ENCODE data around the gene RAPGEF2. TPM values are rescaled to one million over a fixed set of nuclear protein-coding genes. Genes with fewer than 3 reads are reported as not detected.

Gene RAPGEF2
- total and polyA plus RNA-seq, 2 of the 8 experiments (the other 6 are each of a cell fraction or from before 2014, with no cell fraction given) = 24.4 to 48.6 TPM

- TF ChIP-seq SAP30 (IDR thresholded peaks at IDR 0.05; ENCODE audit: insufficient read depth, insufficient replicate concordance, low read length) (no peak), MAFK (IDR thresholded peaks at IDR 0.05; ENCODE audit: low read depth, low read length) (no peak), SRF (IDR thresholded peaks at IDR 0.05; ENCODE audit: low read depth, low read length) (no peak), BACH1 (IDR thresholded peaks at IDR 0.05; ENCODE audit: low read length) (no peak), ASH2L (IDR thresholded peaks at IDR 0.05; ENCODE audit: low read length) (no peak), KDM5A (IDR thresholded peaks at IDR 0.05; ENCODE audit: low read length) (no peak), RXRA (IDR thresholded peaks at IDR 0.05; ENCODE audit: insufficient read depth, low read depth, low read length) (no peak)
These were observed 103.6 kb downstream of the RAPGEF2 start (continued) for GRCh38 chr4:159206427-159206871.

Data from H1 (cell line).